Activated effector memory CD4-positive, alpha-beta T cell treated with anti-CD3 and anti-CD28 coated beads, Interleukin-2, amount 50 U/mL, for 16 hours (primary cell): ENCODE results near the gene GTSE1.

ENCODE experiments used
- DNase-seq: peaks from one replicate; pipeline ENCODE4 v3.0.0-alpha.2; 2020

The GTSE1 gene

DNA sequence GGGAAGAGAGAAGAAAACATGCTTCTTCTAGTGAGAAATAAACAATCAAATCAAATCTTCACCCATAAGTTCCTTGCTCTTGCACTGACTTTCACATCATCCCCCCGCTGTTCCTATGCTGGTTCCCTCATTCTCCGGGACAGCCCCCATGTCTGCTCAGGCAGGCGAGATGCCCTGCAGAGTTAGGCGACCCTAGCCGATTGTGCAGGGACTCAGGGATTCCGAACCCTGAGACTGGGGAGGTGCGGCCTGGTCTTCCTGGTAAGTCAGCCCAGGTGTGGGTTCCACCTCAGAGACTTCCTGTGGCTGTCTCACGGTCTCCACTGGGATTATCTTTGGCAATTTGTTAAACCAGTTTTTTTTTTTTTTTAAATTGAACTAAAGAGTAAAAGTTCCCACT lies 22.3 kb upstream of the GTSE1 start:
- DNase-seq = no peak

DNA sequence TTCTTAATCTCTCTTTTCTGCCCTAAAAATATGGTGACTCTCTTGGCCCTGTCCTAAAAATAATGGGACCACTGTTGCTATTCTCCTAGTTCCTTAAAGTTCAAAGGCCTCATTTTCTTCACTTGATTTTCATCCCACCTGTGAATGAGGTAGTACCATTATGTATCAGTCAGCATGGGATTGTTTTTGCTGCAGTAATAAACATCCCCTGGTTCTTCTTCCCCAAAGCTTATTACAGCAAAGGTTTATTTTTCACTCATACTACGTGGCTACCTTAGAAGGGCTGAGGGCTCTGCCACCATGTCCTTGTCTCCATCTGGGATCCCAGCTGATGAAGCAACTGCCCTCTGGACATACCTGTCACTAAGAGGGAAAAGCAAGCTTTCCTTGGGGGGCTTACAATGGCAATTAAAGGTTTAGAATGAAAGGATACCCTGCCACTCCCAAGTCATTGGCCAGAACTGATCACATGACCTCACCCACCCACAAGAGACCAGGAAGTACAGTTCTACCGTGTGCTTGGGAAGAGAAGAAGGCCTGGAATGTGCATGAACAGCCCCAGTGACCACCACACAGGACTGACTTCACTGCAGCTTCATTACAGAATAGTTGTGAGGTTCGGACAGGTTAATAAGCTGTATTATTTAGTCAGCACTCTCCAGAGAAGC lies 21.1 kb upstream of the GTSE1 start:
- DNase-seq = no peak

DNA sequence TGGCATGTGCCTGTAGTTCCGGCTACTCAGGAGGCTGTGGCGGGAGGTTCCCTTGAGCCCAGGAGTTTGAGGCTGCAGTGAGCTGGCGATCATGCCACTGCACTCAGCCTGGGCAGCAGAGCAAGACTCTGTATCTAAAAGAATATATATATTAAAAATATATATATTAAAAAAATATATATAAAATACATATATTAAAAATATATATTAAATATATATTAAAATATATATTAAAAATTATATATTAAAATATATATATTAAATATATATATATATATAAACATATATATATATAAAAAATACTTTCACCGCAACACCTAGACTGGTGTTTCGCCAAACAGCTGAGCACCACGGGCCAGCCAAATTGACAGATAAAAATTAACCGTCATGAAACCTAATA lies 20.1 kb upstream of the GTSE1 start:
- DNase-seq = no peak

DNA sequence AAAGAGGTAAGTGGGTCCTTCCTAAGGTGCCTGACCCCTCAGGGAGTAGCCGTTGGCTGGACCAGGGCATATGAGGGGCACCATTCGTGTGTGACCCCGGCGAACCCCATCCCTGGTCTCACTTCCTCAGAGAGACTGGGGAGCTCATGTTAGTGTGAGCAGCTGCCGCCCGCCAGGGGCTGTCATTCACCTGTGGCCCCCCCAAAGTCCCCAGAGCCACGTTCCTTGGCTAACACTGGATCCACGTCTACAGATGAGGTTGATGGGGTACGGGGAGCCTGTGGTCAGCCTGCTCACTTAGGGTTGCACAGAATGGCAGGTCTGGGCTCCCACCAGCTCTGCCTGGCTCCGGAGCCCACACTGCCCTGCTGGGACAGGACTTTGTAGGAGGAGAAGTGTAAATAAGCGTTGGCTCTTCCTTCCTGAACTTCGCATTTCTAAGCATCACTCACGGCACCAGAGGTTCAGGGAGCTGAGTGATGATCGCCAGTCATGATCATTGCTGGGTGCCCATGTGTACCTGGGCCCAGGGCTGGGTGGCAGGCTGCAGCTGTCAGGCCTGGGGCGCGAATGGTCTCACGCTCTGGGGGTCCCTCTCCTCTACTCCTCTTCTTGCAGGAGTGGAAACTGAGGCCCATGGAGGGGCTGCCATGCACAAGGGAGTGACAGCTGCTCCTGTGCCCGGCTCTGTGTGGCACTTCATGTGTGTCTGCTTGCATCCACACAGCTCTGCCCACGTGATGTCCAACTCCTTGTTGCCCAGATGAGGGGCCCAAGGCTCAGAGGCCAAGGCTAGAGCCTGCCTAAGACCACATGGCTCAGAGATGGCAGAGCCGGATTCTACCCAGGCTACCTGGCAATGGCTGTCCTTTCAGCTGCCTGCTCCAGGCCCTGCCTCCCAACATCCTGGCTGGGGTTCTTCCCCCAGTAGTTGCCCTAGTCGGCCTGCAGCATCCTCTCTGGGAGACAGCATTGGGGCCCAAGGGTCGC lies 17.7 kb upstream of the GTSE1 start:
- no peak for DNase-seq

DNA sequence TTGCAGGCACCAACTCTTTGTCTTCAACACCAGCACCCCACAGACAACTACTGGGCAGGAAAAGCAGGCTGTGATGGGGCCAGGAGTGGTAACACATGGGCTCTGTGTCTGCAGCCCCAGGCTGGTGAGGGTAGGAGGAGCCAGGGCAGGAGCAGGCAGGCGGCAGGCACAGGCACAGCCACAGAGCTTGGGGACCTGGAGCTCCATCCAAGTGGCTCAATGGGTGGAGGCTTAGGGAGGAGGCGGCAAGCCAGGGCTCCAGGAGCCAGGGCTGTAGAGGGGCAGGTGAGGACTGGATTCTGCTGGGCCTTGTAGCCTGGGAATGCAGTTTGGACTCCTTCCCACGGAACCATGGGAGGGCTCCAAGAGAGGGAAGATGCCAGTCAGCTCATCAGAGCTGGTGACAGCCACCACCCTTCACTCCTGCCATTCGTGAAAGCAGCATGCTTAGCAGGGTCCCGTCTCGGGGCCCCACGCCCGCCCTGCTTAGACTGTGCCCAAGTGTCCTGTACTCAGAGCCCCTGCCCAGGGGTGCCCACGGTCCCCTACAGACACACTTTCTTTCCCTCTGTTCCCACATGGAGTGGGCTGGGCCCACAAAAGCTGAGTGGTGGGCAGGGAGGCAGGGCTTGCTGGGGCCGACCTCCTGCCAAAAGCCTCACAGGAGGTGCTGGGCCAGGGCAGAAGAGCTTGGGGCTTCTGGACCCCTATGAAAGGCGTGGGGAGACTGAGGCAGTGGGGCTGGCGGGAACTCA lies 16.4 kb upstream of the GTSE1 start:
- DNase-seq = no peak

DNA sequence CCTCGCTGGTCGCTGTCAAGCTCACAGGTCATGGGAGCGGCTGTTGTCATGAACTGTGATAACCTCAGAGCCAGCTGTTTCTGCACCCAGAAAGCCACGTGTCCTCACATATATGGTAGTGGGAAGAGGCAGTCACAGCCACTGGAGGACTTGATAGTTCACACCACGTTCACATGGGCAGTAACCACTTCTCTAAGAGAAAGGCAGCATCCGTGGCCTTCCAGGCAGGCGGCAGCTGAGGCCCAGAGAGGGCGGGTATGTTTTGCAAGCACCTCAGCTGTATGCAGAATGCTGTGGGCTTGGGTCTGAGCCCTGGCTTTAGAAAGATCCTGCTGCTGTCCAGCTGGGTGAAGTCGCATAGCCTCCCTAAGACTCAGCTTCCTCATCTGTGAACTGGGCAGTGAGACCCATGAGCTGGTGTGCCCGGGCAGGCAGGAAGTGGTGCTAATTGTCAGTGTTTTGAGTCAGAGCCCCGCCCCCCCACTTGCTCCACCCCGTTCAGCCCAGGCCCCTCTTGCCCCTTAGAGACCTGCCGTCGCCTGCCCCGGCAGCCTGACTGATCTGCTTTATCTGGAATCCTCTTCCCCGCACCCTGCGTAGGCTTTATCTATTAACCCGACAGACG lies 15.6 kb upstream of the GTSE1 start:
- no peak for DNase-seq

DNA sequence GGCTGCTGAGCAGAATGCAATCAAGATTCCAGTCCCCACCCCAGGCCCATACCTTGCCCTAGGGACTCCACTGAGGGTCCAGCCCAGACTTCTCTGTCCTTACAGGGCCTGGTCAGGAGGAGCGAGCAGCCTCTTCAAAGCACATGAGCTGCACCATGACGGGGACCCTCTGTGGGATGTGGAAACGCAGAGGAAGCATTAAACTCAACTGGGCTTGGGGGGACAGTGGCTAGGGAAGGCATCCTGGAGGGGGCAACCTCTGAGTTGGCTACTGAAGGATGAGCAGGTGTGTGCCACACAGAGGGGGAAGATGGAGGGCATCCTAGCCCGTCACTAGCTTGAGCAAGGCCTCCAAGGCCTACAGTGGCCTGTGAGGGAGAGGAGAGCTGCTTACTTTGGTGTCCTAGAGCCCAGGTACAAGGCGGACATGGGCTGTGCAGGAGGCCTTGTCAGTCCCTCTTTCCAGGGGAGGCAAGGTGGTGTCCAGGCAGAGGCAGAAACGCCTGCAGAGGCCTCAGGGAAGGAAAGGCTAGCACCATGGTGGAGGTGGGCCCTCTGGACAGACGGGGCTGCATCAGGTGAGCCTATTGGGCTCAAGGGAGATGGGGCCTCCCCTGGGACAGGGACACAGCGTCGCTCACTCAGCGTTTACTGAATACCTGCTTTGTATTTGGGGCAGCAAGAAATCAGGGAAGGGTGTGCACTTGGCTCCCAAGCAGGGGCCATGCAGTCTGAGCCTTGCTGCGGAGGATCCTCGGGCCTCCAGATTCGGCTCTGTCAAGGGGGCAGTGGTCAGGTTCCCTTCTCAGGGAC lies 14.6 kb upstream of the GTSE1 start:
- no peak for DNase-seq

DNA sequence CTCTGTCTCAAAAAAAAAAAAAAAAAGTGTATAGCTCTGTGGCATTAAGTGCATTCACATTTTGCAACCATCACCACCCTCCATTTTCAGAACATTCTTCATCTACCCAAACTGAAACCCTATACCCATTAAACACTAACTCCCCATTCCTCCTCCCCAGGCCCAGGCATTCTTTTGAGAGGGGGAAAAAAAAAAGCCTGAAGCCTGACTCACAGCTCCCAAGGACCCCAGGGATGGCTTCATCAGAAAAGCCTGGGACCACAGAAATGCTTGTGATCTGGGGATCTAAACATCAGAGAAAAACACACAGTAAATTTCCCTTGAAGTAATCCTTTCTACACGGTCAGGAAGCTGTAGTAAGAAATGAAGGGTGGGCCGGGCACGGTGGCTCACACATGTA lies 10.7 kb upstream of the GTSE1 start:
- DNase-seq = no peak

DNA sequence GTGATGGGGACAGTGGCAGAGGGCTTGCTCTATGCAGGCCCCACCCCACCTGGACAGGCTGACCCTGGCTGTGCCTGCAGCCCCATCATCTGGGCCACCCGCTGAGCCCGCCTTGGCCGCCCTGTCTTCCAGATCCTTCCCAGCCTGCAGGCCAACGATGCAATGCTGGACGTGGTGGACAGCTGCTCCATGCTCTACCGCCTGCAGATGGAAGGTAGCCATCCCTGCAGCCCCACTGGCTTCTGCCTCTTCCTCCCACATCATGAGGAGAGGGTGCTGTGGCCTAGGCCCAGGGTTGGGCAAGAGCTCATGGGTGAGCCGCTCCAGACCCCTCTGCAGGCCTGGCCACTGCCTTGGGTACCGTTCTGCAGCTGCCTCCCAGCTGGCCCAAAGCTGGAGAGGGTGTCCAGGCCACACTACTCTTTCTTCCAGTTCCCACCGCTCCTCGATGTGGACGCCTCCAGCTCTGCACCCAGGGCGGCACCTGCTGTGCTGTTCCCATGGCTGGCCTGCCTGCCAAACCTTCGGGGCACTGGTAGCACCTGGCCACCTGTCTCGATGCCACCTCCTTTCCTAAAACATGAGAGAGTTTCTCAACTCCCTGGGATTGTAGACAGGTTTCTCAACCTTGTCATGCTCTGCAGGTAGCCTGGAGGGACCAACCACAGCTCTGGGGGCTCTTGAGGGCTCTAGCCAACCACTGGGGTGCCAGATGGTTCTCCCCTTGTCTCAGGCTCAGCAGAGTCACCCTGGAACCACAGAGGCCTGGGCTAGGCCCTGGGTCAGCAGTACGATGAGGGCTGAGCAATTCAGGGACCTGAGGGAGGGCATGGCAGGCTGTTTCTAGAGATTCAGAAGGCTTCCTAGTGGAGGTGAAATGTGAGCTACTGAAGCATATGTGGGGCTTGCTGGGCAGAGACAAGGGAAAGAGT lies 9.5 kb upstream of the GTSE1 start:
- DNase-seq = no peak

DNA sequence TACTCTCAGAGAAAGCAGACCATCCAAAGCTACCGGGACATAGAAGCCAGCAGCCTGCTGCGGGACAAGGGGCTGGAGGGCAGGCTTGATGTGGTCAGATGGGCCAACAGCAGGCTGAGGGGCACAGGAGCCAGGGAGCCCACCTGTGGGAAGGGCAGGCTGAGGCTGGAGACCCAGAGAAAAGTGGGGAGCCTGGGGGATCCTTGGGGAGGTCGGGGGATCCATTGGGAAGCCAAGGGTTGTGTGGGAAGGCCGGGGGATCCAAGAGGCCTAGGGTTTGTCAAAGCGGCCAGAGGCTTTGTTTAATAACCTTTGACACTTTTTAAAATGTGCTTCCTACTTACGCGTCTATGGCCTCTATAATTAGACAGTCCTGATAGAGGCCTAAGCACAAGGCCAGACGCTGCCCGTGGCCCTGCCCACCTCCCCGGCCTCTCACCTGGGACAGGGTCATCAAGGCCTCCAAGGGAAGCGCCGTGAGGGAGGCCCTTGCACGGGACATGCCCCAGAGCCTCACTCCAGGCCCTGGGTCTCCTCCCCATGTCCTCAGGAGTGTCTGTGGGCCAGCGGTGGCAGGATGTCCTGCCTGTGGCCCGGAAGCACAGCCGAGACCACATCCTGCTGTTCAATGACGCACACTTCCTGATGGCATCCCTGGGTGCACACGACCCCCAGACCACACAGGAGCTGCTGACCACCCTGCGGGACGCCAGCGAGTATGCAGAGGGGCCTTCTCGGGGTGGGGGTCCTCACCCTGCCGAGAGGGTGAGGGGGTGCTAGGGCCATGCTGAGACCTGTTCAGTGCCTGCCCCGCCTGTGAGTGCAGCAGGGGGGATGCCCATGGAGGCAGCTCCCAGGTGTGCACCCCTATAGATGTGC lies 8.6 kb upstream of the GTSE1 start:
- no peak for DNase-seq

DNA sequence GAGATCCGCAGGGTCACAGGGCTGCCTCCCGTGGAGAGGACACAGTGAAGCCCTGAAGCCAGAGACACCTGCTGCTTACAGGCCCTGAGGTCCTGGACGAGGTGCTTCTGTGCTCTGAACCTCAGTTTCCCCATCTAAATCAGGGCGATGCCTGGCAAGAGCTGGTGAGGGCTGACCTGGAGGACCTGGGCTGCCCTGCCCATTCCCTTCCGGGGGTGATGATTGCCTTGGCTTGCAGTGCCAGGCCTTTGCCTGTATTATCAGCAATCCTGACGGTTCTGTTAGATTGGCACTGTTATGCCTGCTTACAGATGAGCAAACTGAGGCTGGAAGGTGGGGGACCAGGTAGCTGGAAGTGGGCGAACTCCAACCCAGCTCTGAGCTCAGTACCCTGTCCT lies 7.8 kb upstream of the GTSE1 start:
- no peak for DNase-seq

DNA sequence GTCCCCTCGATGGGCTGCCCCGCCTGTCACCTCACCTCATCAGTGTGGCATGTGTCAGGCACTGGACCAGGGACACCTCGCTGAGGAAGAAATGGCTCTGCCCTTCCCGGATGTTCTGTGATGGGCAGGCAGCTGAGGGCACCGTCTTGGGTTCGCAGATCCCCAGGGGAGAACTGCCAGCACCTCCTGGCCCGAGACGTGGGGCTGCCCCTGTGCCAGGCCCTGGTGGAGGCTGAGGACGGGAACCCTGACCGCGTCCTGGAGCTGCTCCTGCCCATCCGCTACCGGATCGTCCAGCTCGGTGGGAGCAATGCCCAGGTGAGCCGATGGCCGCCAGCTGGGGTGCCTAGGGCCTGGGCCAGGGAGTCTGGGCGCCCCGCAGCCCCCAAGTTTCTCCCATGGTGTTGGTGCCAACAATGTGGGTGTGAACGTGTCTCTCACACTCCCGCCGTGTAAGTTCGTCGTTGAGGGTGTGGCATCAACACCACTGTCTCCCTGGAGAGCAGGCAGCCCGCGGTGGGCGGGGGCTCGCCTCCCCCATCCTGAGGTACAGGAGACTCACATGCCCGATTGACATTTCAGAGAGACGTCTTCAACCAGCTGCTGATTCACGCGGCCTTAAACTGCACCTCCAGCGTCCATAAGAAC lies 7.3 kb upstream of the GTSE1 start:
- DNase-seq = no peak

DNA sequence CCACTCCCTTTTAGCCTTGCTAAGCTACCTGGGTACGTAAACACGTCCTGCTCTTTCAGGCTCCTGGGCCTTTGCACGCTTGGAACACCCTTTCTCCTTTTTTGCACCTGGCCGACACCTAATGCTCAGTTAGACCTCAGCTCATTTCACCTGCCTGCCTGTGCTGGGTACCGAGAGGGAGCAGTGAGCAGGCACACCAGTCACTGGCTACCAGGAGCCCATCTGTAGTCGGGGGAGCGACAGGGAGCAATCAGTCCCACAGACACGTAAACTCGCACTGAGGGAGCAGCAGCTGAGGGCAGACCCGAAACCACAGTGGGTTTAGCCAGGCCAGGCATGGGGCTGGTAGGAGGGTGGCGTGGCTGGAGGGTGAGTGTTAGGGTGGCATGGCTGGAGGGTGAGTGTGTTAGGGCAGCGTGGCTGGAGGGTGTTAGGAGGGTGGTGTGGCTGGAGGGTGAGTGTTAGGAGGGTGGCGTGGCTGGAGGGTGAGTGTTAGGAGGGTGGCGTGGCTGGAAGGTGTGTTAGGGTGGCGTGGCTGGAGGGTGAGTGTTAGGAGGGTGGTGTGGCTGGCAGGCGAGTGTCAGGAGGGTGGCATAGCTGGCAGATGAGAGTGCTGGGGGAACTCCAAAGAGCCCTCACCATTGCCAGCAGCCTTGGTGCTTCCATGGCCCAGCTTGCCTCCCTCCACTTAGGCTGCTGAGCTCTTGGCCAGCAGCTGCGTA lies 6.4 kb upstream of the GTSE1 start:
- DNase-seq = no peak

DNA sequence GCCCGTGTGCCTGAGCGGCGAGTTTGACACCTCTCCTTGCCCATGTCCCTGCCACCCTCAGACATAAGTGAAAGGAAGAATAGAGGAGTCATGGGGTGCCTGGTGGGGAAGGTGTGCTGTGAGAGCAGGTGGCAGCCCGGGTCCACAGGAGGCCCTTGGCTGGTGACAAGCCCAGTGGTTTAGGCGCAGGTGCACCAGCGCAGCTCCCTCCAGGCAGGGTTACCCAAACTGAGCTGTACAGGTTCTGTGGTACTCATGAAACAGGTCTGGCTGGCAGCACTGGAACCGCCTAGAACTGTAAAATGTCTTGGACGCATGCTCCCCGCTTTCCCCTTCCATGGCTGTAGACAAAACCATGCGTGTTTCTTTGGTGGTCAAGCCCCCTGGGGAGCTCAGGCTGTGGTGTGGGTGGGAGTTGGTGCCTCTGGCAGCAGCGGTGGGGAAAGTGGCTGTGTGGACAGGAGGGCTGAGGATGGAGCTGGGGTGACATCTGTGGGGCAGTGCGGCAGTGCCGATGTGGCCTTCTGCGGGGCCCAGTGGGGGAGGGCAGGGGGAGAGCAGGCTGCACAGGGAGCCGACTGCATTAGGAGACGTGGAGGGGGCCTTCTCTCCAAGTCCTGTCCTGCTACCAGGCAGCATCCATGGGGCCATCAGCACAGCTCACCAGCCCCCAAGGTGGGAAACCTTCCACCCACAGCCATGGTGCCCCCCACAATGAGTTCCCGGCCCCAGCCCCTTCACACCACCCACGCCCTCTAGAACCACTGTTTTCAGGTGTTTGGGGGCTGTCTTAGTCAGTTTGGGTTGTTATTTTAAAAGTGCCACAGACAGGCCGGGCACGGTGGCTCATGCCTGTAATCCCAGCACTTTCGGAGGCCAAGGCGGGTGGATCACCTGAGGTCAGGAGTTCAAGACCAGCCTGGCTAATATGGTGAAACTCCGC lies 5.6 kb upstream of the GTSE1 start:
- no peak for DNase-seq

DNA sequence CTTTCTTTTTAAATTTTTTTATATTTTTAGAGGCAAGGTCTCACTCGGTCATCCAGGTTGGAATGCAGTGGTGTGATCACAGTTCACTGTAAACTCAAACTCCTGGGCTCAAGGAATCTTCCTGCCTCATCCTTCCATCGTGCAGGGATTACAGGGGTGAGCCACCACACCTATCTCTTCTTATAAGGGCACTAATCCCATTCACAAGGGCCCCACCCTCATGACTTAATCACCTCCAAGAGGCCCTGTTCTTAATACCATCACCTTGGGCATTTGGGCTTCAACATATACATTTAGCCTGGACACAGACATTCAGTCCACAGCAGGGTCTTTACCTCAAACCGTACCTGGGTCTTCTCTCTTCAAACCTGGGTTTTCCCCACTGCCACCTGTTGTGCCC lies 4.5 kb upstream of the GTSE1 start:
- DNase-seq = no peak

DNA sequence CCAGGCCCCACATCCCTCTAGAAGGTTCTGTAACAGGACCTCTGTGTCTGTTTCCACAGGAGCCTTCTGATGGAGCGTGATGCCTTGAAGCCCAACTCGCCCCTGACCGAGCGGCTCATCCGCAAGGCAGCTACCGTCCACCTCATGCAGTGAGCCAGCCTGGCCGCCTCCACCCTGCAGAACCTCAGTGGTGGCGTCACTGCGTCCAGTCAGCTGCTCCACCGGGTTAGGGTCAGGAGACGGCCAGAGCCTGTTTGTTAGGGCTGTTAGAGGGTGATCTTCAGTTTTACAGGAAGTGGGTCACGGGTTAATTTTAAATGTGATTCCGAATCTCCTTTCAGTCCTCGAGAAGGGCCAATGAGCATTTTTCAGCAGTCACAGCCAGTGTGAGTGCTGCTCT lies 3.9 kb upstream of the GTSE1 start:
- DNase-seq = no peak

DNA sequence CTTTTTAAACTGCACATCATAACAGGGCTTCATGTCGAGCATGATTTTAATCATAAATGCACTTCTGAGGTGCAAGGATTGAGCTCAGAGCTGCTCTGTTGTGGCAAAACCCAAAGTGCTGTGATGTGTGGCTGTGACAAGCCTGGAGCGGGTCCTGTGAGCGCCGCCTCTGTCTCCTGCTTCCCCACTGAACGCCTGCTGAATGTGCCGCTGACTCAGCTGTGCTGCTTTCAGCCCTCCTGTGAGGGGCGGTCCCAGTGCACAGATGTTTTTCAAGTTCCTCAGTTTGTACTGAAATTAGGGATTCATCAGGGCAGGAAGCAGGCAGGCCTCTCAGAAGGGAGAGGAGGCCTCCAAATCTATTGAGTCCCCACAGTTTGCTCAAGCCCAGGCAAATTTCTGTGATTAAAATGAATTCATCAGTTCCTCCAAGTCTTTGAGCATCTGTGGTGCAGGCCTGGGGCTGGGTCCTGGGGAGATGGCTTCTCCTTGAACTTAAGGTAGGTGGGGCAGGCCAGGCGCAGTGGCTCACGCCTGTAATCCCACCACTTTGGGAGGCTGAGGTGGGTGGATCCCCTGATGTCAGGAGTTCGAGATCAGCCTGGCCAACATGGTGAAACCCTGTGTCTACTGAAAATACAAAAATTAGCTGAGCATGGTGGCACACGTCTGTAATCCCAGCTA lies 3.0 kb upstream of the GTSE1 start:
- no peak for DNase-seq
